GM13977 (cell line): Measurements from ENCODE around the gene PTK6.

Experiments
- DNase-seq: peaks from one replicate; pipeline ENCODE4 v3.0.0; 2012; ENCODE audit warnings: low spot score
- CTCF ChIP-seq: IDR thresholded peaks from 2 replicates; pipeline ENCODE4 v1.5.1; 2012; ENCODE audit warnings: mild to moderate bottlenecking, control low read depth; ENCODE audit not compliant: insufficient read depth; ENCODE audit errors: extremely low read depth, missing control alignments
- in situ Hi-C: fragments of 300-500 bp; cut with MboI; formaldehyde crosslinking; loops from one replicate; pipeline ENCODE4 v1.12.0; 2022; ENCODE audit warnings: low sequenced_read_pairs, low pct_unique_long_range_greater_than_20kb, mixed read lengths, inconsistent platforms; ENCODE audit not compliant: unreplicated experiment

The PTK6 gene

GRCh38 chr20:63544241-63544957, 7.2 kb upstream of the PTK6 start:
- in situ Hi-C loops, result no loop called here
- no peak for DNase-seq
- no peak for TF ChIP-seq CTCF

- in situ Hi-C loops, result no loop called here
- no peak for TF ChIP-seq CTCF
- no peak for DNase-seq
These were observed 6.6 kb upstream of the PTK6 start for GRCh38 chr20:63543733-63544132.

- in situ Hi-C loops, result no loop called here
- DNase-seq, result no peak
- no peak for TF ChIP-seq CTCF
These were observed 6.0 kb upstream of the PTK6 start for GRCh38 chr20:63543131-63543530.

GRCh38 chr20:63542696-63543095, 5.5 kb upstream of the PTK6 start:
- in situ Hi-C loops, result no loop called here
- no peak for TF ChIP-seq CTCF
- peak; percentile 90 for DNase-seq

GRCh38 chr20:63542031-63542559, 4.9 kb upstream of the PTK6 start:
- DNase-seq, result no peak
- in situ Hi-C loops, result no loop called here
- TF ChIP-seq CTCF, result no peak

- TF ChIP-seq CTCF, result no peak
- DNase-seq, result no peak
- in situ Hi-C loops, result no loop called here
These were observed 4.2 kb upstream of the PTK6 start for GRCh38 chr20:63541371-63541770.
